Activated CD4-positive, alpha-beta T cell treated with anti-CD3 and anti-CD28 coated beads for 4 hours (primary cell): ENCODE measurements around the gene RHBDD1.

ENCODE experiments used
- DNase-seq, 2 donors: peaks; one replicate each; pipeline ENCODE4 v3.0.0-alpha.2; 2020

RHBDD1 gene

GRCh38 chr2:226994775-226995174 is 158.9 kb downstream of the RHBDD1 start:
- DNase-seq, result no peak

DNA sequence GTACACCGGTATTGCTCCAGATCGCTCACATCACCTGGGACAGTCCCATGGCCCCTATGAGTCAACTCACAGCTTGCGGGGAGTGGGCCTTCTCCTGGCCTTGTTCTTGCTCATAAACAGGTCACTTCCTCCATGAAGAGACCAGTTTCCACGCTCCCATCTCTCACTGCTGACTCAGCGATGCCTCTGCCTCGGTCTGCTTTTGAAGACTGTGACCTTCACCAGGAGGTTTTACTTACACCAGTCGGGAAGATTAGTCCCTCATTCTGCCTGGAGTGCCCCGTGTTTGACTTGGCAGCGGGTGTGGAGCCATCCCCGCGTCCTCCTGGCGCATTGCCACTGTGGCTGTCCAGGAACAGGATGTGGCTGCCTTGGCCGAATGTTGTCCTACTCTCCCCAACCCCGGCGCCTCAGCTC is 159.8 kb downstream of the RHBDD1 start:
- DNase-seq, result no peak

- no peak for DNase-seq
Observed at GRCh38 chr2:226999661-227000060, 163.8 kb downstream of the RHBDD1 start.

DNA sequence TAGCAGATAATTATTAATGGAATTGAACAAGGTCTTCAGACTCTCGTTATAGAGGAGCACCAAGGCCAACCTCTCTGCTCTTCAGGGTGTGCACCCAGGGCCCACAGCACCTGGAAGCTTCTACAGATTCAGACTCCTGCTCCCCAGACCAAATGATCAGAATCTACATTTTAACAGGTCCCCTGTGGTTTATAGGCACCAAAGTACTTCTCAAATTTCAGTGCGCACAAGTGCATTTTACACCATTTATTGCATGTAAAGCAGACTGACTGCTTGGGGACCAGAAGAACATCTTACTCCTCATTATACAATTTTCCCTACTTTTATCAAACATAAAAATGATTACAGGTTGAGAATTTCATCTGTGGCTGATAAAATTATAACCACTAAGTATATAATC is 164.3 kb downstream of the RHBDD1 start:
- DNase-seq, result no peak

- no peak for DNase-seq
Observed at GRCh38 chr2:227004482-227004881, 168.6 kb downstream of the RHBDD1 start.

DNA sequence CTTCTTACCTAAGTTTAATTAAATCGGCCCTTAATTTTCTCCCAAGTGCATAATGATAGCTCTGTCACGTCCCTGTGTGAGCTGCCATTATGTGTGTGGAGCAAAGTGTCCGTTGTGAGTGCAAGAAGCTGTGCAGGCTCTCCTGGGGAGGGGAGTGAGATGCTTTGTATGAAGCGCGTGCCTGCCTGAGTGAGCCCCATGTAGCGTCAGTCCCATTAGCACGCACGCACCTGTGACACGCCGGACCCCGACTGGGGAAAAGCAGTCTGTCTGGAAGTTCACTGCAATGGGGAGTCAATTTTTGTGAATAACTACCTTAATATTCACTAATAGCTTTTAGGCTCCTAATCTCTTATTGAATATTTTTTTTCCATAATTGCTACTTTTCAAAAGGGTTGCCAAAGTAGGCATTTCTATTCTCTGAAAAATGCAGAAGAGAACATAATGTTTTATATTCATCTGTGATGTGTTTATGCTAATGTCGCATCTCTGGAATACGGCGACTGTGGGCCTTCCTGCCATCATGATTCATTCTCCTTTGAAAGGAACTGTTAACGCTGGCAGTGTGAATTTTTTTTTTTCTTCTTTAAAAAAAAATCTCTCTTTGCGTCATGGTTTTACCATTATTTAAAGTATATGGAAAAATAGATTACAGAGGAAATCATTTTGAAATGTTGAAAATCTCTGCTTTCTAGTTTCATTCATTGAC is 170.5 kb downstream of the RHBDD1 start:
- DNase-seq, result no peak

GRCh38 chr2:227007148-227007547 is 171.3 kb downstream of the RHBDD1 start:
- no peak for DNase-seq

DNA sequence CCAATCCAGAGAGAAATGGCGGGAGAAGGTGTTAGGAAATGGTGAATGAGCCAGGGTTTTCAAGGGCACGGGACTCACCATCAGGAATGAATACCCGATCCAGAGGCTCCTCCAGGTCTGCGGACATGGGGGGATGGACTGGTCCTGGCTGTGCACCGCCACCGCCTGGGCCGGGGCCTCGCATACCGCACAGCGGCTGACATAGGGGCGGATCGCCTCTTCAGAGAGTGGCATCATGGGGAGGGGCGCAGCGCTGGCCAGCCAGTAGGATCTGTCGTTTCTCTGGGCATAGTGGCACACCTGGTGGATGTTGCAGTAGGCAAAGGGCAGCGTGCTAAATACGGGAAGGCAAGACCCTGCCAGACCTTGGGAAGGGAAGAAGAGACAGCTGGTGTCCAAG is 172.1 kb downstream of the RHBDD1 start:
- DNase-seq, result no peak

DNA sequence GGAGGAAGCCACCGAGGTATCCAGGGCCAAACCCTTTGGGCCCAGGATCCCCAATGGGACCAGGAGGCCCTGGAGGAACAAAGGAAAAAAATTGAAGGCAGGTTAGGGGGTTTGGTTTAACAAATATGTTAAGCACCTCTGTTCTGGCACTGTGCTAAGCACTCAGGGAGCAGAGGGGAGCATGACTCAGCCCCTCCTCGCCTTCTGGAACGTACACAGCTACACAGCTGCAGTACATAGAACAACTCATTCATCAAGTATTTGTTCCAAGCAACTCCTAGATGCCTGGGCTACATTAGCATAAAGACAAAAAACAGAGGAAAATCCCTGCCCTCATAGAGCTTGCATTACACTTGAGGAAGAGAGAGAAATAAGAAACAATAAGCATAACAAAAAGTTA is 174.6 kb downstream of the RHBDD1 start:
- no peak for DNase-seq

DNA sequence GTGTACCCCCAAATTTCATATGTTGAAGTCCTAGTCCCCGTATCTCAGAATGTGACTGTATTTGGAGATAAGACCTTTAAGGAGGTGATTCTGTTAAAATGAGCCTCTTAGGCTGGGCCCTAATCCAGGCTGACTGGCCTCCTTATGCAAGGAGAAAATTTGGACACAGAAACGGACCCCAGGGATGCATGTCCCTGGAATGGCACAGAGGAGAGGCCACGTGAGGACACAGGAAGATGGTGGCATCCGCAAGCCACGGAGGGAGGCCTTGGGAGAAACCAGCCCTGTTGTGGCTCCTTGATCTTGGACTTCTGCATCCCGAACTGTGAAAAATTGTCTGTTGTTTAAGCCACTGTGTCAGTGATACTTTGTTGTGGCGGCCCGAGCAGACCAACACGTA is 177.5 kb downstream of the RHBDD1 start:
- DNase-seq, result no peak

- DNase-seq, result no peak
Observed at GRCh38 chr2:227013881-227014280, 178.0 kb downstream of the RHBDD1 start.

DNA sequence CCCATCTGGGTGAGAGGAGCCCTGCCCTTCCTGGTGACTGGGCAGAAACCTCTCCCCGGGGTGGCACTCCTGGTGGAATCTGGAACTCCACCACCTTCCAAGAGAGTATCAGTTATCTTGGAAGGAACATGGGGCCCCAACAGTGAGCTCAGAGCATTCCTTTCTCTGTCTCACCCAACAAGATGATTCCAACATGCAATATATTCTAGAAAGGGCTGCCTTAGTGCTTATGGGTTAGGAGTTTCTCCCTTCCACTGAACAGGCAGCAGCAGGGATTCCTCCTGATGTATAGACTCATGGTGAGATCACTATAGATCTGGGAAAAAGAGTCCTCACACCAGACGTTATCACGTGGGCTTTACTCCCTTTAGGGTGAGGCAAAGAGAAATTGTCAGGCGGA is 181.0 kb downstream of the RHBDD1 start:
- DNase-seq, result no peak

GRCh38 chr2:227020416-227020815 is 184.6 kb downstream of the RHBDD1 start:
- DNase-seq, result no peak

DNA sequence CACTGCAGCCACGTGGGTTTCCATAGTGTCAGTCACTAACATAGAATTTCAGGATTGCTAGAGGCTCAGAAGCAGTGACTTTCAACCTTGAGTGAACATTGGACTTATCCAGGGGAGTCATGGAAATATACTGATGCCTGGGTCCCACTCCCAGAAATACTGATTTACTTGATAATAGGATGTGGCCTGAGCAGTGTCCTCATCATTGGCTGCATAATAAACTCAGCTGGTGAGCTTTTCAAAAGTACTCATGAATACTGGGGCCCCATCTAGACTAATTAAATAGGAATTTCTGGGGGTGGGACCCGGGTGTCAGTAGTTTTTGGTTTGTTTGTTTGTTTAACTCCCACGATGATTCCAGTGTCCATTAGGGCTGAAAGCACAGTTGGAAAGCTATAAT is 186.8 kb downstream of the RHBDD1 start:
- DNase-seq, result no peak

DNA sequence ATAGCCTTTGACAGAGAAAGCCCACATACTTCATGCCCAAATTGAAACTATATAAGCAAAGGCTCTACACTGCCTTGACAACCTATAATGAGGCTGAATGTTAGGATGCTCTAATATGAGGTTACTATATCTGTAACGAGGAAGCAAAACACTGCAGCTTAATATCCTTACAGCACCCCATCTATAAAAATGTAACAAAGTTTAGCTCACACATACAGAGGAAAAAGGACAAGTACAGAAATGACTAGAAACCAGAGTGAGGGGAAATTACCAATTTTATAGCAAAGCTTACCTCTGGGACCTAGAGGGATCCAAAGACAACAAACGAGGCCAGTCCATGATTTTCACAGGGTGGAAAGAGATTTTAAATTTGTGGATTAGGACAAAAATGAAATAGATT is 189.7 kb downstream of the RHBDD1 start:
- no peak for DNase-seq

- no peak for DNase-seq
Observed at GRCh38 chr2:227029426-227030105, 193.7 kb downstream of the RHBDD1 start.

DNA sequence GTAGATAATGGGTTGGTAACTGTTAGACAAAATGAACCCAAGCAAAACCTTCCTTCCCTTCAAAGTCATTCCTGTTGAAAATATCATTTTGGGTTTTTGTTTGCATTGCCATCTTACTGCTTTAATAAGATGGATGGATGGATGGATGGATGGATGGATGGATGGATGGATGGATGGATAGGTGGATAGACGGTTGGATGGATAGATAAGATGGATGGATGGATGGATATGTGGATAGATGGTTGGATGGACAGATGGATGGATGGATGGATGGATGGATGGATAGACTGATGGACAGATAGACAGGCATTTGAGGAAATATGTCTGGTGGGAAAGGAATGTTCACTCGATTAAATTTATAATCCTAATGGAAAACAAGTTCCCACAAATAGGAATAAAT is 194.9 kb downstream of the RHBDD1 start:
- DNase-seq, result no peak

DNA sequence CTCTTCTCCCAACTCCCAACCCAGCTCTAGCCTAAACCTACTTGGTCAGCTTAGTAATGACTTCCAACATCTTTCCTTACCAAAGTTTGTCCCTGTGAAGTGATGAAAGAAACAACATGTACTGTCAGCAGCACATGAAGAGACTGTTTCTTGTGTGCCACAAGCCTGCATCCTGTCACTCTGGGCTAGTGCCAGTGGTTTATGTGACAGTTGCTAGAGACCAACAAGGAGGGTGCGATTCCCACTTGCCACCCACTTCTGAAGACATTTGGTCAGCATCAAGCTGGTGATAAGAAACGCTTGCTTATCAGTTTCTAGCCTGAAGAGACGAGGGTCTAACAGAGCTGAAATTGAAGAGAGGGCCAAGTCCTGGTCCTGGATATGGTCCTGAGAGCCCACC is 195.5 kb downstream of the RHBDD1 start:
- no peak for DNase-seq

DNA sequence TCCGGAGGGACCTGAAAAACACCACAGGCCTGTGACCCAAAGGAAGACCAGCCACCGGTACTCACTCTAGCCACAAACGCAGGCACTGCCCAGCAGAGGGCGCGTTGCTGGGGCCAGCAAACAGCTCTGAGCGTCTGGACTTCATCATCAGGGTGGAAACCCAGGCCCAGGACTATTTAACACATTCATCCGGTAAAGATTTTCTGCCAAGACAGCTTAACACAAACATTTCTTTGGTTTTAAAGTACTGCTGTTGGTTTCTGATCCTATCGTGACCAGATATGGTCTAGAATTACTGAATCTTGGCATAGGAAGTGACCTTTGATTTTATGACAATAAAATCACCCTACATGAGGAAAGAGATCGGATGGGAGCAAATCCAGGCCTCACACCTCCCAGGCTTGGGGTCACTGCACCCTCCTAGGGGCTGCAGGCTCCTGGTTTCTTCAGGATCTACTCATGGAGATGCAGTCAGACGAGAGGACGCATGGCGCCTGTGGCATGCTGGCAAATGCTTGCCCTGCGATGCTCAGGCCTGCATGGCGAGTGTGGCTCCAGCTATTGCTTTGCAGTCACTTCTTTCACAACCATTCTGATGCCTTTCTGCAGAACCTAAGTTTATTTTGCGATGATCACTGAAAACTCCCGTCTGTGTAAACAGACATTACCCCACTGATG is 197.8 kb downstream of the RHBDD1 start:
- no peak for DNase-seq

GRCh38 chr2:227035711-227036367 is 200.0 kb downstream of the RHBDD1 start:
- no peak for DNase-seq

DNA sequence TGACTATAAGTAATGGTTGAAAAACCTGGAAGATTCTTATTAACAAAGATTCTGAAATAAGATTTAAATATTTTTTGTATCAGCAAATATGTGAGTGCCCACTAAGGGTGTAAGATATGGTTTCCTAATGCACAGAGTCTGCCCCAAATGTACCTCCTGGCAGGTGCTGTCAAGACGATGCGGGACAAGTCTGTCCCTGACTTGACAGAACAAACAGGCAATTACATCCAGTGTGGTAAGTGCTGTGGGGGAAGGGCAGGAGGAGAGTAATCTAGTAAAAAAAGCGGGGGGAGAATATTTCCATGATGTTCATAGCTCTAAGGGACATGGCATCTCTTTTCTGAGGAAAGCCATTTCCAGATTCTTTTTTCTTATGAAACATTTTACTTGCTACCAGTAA is 200.7 kb downstream of the RHBDD1 start:
- no peak for DNase-seq

DNA sequence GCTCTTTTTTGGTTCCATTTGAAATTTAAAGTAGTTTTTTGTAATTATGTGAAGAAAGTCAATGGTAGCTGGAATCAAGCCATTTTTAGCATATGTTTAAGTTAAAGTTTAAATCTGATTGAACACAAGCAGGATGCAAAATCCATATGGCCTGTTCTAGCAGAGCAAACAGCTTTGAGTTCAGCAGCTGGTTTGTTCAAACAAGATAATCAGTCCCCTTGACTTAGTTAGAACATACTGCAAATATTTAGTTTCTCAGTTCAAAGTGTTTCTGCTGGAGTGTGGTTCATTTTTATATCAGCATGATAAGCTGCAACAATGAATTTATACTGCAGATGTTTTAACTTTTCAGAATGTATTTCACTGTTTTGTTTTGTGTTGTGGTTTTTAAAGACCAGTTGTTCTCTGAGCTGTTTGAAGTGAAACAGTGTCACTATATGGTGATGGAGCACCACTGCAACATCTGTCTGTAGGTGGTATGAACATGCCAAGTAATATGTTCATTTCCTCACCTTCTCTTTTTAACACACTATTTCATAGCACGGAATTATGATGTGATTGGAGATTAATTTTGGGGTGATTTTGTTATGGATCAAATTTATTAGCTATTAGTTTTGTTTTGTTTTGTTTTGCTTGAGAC is 202.8 kb downstream of the RHBDD1 start:
- DNase-seq, result no peak

GRCh38 chr2:227043981-227044380 is 208.1 kb downstream of the RHBDD1 start:
- DNase-seq, result no peak
